NCI-H526 treated with DMSO at 0.1 percent for 48 hours (cell line): ENCODE data around the gene CCNY.

Source experiments
- DNase-seq: peaks from one replicate; lab custom pipeline; 2025; lab: John Stamatoyannopoulos, UW

CCNY gene

DNA sequence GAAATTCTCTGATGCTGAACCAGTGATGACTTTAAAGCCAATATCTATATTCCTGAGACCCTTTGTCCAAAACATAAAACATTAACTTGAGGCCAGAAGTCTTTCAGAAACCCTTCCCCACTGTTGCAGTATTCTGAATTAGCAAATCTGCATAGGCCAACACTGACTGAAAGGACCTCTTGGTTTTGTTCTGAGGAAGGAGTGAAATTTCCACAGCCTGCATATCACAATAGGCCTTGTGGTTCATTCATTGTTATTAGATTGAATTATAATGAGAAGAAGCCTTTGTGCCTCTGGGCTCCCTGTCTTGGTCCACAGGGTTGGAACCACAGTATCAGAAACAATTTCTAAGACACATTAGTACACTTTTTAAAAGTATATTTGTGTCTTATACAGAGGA is 90.3 kb downstream of the CCNY start:
- no peak for DNase-seq

DNA sequence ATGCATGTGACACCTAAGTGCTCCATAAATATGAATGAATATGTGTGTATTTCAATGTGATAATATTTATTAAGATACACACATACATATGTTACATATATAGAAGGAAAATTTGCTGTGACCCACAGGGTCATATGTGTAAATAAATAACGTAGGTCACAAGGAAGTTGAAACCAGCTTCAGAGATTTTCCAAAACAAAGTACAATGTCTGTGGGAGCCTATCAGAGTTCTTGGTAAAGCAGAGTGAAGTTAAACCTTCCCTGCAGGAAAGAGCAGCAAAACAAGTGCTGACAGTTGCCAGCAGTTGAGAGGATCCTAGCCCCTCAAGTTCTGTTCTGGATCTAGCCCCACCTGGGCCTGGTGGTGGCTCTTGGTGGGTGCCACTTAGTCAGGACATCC is 91.2 kb downstream of the CCNY start:
- no peak for DNase-seq

DNA sequence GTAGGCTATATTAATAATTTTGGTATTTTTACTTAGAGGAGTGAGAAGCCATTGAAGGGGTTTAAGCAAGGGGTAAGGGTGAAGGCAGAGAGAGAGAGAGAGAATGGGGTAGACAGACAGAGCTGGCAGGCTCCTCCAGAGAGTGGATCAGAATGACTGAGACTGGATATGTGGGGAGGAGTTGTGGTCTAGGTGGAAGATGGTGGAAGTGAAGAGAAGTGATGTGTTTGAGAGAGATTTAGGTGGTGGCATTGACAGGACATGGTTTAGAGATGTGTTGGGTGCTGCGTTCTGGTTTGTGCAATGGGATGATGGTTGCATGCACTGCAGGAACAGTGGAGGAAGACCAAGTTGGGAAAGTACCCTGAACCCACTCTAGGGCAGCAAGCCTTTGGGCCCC is 92.2 kb downstream of the CCNY start:
- DNase-seq, result no peak

DNA sequence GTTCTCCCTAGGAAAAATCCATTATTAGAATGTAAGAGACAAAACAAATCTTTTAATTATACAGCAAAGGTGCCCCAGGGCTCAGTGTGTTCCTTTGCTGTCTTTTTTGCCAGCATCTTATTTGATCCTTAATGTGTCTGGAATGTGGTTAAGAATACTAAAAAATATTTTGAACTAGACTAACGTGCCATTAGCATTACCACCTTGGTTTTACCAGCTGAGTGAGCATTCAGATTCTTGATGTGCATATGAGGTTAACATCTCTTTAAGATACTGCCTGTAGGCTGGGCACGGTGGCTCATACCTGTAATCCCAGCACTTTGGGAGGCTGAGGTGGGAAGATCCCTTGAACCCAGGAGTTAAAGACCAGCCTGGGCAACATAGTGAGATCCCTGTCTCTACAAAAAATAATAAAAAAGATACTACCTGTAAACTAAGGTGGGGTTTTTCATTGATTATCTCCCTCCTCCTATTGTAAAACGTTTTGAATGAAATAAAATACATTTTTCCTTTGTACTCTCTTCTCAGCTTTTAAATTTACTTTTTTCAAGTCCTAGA is 96.6 kb downstream of the CCNY start:
- no peak for DNase-seq

DNA sequence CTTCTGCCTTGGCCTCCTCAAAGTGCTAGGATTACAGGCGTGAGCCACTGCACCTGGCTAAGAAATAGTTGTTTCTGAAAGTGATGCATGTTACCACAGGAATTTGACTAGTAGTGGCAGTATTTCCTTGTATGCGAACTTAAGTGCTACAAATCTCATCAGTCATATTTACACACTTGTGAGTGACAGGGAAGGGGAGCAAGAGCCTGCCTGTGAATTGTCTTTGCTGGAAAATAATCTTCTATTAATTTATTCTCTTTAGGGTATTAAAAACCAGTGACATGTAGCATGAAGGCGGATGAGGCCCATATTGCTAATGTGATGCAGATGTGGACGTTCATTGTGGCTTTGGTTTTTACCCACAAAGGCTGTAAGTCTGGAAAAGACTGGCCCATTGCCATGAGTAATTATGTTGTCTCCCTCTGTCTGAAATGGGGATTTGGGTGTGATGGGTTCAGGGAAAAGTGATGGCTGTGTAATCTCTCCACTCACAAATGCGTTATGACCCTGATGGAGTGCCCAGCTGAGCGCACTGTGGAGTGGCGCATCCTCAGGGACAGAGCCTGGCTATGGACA is 97.6 kb downstream of the CCNY start:
- no peak for DNase-seq

DNA sequence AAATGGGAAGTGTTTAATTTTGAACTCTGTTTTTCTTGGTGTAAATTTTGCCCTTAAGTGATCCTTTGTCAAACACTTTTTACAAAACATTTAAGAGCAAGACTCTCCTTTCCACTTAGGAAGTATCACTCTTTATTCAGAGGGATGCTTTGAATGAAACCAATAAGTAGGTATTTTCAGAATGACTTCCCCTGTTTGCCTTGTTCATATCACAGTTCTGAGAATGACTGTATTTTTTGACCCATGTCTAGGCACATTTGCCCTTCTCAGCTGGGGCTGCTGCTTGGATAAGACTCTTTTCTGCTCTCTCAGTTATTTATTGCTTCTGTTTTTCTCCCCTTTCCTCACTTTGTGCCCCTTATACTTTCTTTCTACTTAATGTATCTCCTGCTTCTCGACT is 98.2 kb downstream of the CCNY start:
- no peak for DNase-seq

DNA sequence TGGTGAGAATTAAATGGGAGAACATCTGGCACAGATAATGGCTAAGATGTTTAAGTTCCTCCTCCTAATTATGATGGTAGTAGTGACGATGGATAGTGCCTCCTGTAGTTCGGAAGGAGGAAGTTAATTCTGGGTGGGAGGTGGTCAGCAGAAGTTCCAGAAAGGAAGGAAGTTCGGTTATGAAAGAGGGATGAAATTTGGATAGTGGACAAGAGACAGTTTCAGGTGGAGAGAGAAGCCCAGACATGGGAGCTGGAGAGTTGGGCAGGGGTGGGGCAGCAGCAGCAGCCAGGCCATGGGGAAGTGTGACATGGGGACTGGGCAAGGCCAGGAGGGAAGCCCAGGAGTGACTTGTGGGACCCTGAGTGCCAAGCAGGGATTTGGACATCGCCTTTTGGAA is 99.5 kb downstream of the CCNY start:
- no peak for DNase-seq

DNA sequence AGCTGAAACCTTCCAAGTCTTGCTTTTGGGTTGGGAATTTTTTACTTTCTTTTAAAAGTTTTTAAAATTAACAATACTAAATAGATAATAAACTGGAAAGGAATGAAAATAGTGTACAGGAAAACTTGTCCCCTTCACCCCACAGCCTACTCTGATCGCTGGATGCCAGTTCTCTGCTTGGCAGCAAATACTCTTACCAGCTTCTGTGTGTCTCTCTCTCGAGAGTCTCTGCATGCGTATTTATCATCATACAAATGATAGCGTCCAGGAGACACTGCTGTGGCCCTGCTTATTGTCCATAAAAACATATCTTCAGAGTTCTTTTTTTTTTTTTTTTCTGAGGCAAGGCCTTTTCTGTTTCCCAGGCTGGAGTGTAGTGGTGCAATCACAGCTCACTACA is 101.5 kb downstream of the CCNY start:
- no peak for DNase-seq

DNA sequence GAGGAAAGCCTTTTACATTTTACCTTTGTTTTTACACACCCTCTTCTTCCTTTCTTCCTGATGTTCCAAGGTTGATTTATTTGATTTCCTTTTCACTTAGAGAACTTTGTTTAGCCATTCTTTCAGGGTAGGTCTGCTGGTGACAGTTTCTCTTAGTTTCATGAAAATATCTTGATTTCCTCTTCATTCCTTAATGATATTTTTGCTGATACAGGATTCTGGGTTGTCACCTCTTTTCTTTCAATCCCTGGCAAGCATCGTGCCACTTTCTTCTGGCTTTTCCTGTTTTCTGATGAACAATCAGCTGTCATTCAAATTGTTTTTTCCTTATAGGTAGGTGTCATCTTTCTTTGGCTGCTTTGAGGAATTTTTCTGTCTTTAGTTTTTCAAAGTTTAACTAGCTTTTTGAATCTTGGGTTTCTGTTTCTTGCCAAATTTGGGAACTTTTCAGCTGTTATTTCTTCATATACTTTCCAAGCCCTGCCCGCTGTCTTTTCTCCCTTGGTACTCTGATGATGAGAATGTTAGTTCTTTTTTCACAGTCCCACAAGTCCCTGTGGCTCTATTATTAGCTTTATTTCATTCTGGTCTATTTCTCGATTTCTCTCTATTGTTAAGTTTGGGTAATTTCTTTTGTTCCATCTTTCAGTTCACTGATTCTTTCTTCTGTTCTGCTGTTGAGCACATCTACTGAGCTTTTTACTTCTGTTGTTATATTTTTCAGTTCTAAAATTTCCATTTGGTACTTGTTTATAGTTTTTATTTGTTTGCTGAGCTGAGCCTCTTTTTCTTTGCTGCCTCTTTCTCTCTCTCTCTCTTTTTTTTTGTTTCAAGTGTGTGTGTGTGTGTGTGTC is 102.6 kb downstream of the CCNY start:
- DNase-seq, result no peak

DNA sequence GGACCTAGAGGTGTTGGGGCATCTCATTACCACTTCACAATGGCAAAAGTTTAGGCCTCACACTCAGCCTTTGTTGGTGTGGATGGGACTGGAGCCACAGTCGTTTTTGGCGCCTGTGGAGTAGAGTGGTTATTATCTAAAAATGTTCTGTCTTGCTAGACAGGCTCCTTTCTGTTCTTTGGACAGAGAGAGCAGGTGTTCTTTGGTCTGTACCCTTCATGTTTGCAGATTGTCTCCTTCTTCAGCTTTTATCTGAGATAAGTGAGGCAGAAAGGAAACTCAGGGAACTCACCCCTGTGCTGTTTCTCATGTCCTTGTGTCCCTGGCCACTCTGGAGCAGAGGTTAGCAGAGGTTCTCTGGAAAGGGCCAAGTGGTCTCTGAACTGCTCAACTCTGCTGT is 103.7 kb downstream of the CCNY start:
- no peak for DNase-seq

DNA sequence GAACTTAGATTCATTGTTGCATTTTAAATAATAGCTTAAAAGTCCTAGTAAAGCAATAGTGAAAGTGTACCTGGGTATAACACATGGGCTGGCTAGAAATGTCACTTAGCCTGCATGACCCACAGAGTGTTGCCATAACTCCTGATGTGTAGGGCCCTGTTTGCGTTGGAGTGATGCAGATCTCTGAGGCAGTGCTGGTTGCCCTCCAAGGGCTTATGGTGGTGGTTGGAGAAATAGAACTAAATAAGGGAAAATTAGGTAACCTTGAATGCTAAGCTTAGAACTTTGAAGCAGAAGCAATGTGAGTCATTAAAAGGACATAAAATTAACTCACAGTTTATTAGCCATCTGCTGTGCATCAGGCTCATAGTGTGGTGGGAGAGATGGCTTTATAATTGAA is 105.7 kb downstream of the CCNY start:
- no peak for DNase-seq

DNA sequence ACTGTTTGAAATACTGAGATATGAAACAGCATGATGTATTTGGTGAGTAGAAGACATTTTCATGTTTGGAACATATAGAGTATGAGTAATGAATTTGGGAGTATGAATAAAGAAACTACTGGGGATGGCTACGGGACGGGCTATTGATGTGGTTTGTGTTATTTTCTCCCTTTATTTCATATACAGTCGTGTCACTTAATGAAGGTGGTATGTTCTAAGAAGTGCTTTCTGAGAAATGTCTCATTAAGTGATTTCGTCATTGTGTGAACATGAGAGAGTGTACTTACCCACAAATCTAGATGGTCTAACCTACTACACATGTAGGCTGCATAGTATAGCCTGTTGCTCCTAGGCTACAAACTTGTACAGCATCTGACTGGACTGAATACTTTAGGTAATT is 106.3 kb downstream of the CCNY start:
- no peak for DNase-seq

DNA sequence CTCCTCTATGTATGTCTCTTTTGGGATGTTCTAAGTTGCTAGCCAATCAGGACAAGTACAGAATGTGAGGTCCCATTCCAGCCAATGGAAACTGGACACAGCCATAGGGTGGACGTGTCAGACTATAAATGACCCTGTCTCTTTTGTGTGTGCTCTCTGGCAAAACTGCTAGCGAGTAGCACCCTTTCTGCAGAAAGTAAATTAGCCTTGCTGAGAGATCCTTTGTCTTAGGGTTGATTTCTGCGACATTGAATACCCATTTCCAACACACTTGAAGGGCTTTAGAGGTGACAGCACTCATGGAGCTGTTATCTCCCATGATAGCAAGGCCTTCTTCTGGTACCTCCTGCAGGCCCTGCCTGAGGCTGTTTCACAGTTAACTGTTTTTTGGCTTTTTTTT is 107.5 kb downstream of the CCNY start:
- no peak for DNase-seq

DNA sequence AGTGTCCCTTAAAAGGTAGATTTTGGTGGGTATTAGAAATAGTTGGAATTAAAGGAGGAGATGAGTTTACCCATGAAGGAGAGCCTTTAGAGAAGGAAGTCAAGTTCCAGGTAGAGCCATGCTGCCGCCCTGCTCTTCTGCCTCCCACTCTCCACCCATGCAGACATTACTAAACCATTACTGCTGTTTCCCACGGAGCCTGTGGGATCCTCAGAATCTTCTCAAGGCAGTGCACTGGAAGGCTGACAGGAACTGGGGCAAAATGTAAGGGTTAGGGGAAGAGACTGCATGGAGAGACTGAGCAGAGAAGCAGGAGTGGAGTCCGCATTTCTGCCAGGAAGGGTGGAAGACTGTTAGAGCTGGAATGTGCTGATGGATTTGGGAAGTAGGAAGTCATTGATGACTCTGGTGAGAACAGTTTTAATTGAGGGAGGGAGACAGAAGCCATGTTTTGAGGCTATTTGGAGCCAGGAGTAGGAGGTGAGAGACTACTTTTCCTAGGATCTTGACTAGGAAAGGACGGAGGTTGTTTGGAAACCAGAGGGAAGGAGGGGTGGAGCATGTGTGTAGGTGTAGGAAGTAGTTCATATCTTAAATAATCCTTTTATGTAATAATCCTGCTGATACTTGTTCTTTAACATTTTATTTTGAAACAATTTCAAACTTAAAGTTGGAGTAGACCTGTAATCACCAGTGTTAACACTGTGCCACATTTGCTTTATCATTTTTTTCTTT is 109.0 kb downstream of the CCNY start:
- DNase-seq, result no peak

DNA sequence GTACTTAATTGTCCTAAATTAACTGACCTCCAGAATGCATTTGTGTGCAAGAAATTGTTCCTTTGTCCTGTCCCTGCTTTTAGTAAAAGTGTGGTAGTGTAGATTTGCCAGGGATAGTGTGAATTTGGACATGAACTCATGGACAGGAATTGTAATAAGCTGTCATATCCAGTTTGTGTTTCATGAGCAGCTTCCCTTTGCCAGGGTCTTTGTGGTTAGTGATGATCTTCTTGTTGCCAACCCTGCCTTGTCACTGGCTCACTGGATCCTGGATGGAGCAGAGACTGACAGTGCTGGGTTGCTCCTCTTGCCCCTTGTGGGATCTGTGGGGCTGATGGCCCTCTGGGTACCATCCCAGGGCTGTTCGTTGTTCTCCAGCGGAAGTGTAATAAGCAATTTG is 110.1 kb downstream of the CCNY start:
- DNase-seq, result no peak

DNA sequence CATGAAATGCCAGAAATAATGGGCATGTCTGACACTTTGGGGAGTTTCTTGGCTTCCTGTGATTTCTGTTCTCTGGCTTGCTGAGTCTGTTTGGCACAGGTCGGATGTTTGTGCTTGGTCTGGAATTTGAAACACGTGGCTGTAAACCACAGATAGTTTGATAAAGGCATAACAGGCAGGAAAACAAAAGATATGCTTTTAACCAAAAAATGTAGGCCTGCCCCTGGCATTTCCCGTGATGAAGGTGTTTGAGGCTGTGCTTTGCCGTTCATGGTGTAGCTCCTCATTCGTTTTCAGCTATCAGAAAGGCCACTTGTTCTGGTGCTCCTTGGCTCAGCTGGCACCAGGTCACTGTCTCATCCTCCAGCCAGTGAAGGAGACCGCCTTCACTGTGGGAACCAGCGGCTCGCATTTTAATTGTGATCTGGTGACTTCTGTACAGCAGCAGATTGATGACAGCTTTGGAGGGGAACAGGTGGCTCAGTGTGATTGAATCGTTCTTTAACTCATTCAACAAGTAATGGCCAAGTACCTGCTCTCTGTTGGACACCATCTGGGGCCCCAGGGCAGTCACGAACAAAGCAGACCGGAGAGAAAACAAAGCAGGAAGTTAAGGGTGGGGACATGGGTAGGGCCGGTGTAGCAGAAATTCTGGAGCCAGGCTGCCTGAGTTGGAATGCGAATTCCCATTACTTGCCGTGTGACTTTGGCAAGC is 111.5 kb downstream of the CCNY start:
- no peak for DNase-seq

DNA sequence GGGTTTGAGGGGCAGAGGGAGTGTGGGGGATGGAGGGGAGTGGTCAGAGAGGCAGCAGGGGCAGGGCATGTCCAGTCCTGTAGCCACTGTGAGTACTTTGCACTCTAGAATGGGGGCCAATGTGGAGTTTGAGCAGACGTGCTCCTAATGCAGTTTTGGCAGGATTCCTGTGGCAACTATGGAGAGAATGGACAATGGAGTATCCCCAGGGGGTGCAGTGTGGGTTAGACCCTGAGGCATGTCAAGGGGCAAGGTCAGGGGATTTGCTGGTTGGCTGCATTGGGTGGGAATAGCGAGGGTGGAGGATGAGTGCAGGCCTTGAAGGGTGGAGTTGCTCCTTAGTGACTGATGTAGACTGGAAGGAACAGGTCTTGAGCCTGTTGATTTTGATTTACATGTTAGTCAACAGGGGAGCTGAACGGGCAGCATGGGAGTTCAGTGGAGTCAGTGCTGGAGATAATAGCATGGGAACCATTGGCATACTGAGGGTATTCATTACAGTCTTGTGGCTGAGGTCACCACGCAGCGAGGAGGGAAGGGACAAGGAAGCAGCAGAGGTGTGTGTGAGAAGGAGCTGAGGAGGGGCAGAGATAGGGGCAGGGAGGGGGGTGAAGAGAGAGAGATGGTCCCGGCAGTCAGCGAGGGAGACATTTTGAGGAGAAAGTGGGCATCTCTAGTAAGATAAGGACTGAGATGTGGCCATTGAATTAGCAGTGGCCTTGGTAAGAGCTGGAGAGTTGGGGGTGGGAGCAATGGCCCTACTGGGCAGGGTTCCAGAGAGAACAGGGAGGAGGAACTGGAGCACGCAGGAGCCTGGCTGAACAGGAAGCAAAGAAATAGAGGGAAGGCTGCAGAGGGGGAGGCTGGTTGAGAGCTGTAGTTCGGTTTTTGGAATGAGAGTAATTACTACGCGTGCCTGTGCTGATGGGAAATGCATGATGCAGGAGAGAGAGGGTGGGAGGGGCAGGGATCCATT is 112.7 kb downstream of the CCNY start:
- no peak for DNase-seq

DNA sequence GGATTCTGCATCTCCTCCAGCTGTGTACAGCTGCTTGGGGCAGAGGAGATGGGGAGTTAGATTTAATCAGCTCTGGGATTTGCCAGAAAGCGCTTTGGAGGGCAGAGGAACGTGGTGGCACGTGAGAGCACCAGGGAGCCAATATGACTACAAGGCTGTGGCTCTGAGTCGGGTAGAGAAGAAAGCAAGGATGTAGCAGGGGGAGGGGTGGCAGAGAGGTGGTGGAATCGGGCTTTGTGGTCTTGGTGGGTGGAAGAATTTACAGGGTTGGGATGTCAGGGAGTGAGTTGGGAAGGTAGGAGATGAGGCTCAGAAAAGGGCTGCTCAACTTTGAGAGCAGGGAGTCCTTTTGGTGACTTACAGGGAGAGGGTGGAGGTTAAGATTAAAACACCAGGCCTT is 113.6 kb downstream of the CCNY start:
- no peak for DNase-seq

DNA sequence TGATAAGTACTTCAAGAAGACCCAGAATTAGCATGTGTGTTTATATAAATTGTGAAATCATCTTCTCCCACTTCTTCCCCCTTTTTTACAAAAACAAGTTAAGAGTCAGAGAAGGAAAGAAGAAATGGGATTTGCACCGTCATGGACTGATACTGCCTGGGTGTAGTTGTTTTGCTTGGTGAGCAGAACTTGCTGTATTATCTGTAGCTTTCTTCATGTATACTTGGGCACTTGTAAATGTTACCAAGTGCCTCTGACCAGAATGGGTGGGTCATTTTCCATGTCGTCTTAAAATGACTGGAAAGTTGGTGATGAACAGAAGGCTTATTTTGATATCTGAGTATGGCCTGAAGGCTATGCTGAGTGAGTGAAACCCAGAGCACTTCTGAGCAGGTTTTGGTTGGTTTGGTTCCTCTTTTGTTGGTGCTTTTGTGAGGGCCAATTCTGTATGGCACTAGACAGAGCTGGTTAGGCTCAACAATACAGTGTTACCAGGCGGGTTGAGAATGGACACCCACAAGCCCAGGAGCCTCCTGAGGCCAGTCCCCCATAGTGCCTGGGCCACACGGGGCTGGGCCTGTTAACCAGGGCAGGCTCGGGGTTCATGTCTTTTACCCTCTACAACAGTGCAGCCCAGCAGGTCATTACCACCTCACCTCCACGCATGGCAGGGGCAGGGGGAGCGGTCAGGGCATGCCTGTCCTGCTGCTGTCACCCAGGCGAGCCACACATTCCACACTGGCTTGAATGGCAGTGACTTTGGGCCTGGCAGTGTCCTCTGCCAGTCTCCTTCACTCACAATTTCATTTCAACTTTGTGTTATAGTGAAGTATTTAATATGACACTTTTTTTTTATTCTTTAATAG is 115.1 kb downstream of the CCNY start:
- DNase-seq, result no peak

DNA sequence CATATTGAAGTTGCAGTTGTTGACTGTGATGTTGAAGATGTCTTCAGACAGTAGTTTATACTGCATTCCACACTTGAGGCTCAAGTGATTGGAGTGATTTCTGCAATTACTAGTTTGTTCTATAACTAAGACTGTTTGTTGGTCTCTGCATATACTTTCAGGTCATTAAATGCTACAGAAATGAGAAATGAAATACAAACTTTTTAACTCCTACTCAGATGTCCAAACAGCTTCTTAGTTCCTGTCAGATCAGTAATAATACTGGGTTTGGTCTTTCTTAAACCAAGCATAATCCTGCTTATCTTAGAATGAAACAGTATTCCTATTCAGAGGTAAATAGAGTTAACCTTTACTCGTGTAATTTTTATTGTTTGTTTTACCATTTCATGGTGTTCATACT is 115.9 kb downstream of the CCNY start:
- DNase-seq, result no peak
